Transverse colon (tissue), 4 donors: ENCODE measurements around the gene PLXDC2. TPM values are rescaled to one million over a fixed set of nuclear protein-coding genes. Genes with fewer than 3 reads are reported as not detected.

Source experiments
- DNase-seq: peaks from one replicate; pipeline ENCODE4 v3.0.0-alpha.2; 2019
- H3K27ac ChIP-seq, 4 donors: fragments of 200-600 bp; sonication (generic); 2 replicates each; pipeline ENCODE4 v1.5.1; 2016 to 2018; ENCODE audit warnings: inconsistent platforms in 4 of 4
- H3K27me3 ChIP-seq: fragments of 200-600 bp; sonication (generic); 2 replicates; pipeline ENCODE4 v1.5.1; 2017; ENCODE audit warnings: inconsistent platforms
- H3K36me3 ChIP-seq, 4 donors: fragments of 200-600 bp; sonication (generic); 2 replicates each; pipeline ENCODE4 v1.5.1; 2017 to 2019; ENCODE audit warnings: inconsistent platforms in 4 of 4
- H3K4me1 ChIP-seq, 4 donors: fragments of 200-600 bp; sonication (generic); 2 replicates each; pipeline ENCODE4 v1.5.1; 2017 to 2020; ENCODE audit warnings: inconsistent platforms in 4 of 4
- H3K4me3 ChIP-seq, 4 donors: fragments of 200-600 bp; sonication (generic); 1 replicate in 1 of 4; 2 replicates in 3 of 4; pipeline versions ENCODE4 v1.5.1 to v1.6.1; 2017 to 2019; ENCODE audit warnings: inconsistent platforms in 4 of 4
- H3K9me3 ChIP-seq, 2 donors: fragments of 200-600 bp; sonication (generic); 2 replicates each; pipeline ENCODE4 v1.5.1; 2017 to 2019; ENCODE audit warnings: inconsistent platforms in 2 of 2
- CTCF ChIP-seq, 5 experiments: fragments of 200-600 bp in 3 of 5; fragments of 450-650 bp in 2 of 5; sonication (generic) in 3 of 5; IDR thresholded peaks; 1 replicate in 2 of 5; 2 replicates in 3 of 5; pipeline ENCODE4 v1.5.1; 2016 to 2017; ENCODE audit warnings: antibody characterized with exemption in 5 of 5, inconsistent platforms in 3 of 5, mild to moderate bottlenecking in 2 of 5, moderate library complexity in 1 of 5
- EP300 ChIP-seq: sonication (generic); formaldehyde crosslinking; IDR thresholded peaks from one replicate; pipeline ENCODE4 v1.6.1; 2017; ENCODE audit warnings: antibody characterized with exemption, low read depth
- POLR2A ChIP-seq: fragments of 450-650 bp; IDR thresholded peaks from one replicate; pipeline ENCODE4 v1.6.1; 2016; ENCODE audit warnings: antibody characterized with exemption, mild to moderate bottlenecking, moderate library complexity
- POLR2AphosphoS5 ChIP-seq, 3 donors: sonication (generic); formaldehyde crosslinking; IDR thresholded peaks; one replicate each; pipeline ENCODE4 v1.6.1; 2016; ENCODE audit warnings: antibody characterized with exemption in 3 of 3
- WGBS, 2 donors: methylation state at CpG; one replicate each; pipeline ENCODE4 v1.1.5; 2018; ENCODE audit warnings: low coverage in 1 of 2; 5-methylcytosine and 5-hydroxymethylcytosine counted together
- in situ Hi-C, 4 donors: fragments of 200-750 bp; cut with MboI; loops; one replicate each; pipeline versions ENCODE4 v1.15.0 to v1.15.1; 2017; ENCODE audit warnings: low sequenced_read_pairs in 3 of 4, low pct_ligation_motif_present in 1 of 4, low pct_unique_long_range_greater_than_20kb in 1 of 4
- intact Hi-C: fragments of 100-400 bp; cut with DNase I; formaldehyde crosslinking; loops from one replicate; pipeline ENCODE4 v1.15.1; 2023; ENCODE audit warnings: low total_unique reads
- total RNA-seq, 4 donors: library from RNA; depleted of rRNA; stranded (reverse); fragments of >200 nt; gene quantifications; one replicate each; pipeline ENCODE4 v1.1.0, GENCODE V29; 2016

Gene PLXDC2
- total RNA-seq, 4 donors from 2014 or later = 12.0 to 32.2 (median 20.3) TPM

- Histone ChIP-seq H3K4me1 (no peaks in the 10 kb centered on the region), H3K9me3 (no peaks in the 10 kb centered on the region), H3K4me3 (no peak overlapping the region), H3K27ac (no peak overlapping the region), H3K27me3 (no peaks in the 10 kb centered on the region), H3K36me3 (no peaks in the 10 kb centered on the region)
- 88 to 92% methylated on average over 5 of the region's 5 CpGs for WGBS, 2 donors
- no peak for DNase-seq
- TF ChIP-seq POLR2AphosphoS5 (IDR thresholded peaks at IDR 0.05) (no peak), EP300 (no peak), CTCF (IDR thresholded peaks at IDR 0.05) (no peak), POLR2A (no peak)
- intact Hi-C loops = no loop called here
- in situ Hi-C loops = no loop called here
Observed at GRCh38 chr10:20114179-20114578, 297.9 kb downstream of the PLXDC2 start.

GRCh38 chr10:20115894-20116293 lies 299.7 kb downstream of the PLXDC2 start:
- DNase-seq = no peak
- H3K27me3 ChIP-seq = no peaks in the 10 kb centered on the region
- TF ChIP-seq POLR2A (no peak), CTCF (IDR thresholded peaks at IDR 0.05) (no peak)
- H3K4me3 ChIP-seq = no peak overlapping the region
- in situ Hi-C loops (no loop called here), intact Hi-C loops (no loop called here)
- H3K9me3 ChIP-seq = no peaks in the 10 kb centered on the region
- H3K36me3 ChIP-seq = no peaks in the 10 kb centered on the region
- WGBS, 2 donors = 91 to 98% methylated on average over 5 of the region's 5 CpGs
- no peak overlapping the region for H3K27ac ChIP-seq
- no peaks in the 10 kb centered on the region for H3K4me1 ChIP-seq

GRCh38 chr10:20117471-20117870 lies 301.2 kb downstream of the PLXDC2 start:
- WGBS, 2 donors = 84 to 100% methylated on average over 2 of the region's 2 CpGs
- Histone ChIP-seq H3K27me3 (no peaks in the 10 kb centered on the region), H3K27ac (no peak overlapping the region), H3K4me1 (no peaks in the 10 kb centered on the region), H3K4me3 (no peak overlapping the region), H3K36me3 (no peaks in the 10 kb centered on the region), H3K9me3 (no peaks in the 10 kb centered on the region)
- DNase-seq = no peak
- in situ Hi-C loops (no loop called here), intact Hi-C loops (no loop called here)
- no peak for TF ChIP-seq POLR2AphosphoS5 (IDR thresholded peaks at IDR 0.05)
- no peak for TF ChIP-seq CTCF (IDR thresholded peaks at IDR 0.05)
- no peak for TF ChIP-seq EP300
- no peak for TF ChIP-seq POLR2A

DNA sequence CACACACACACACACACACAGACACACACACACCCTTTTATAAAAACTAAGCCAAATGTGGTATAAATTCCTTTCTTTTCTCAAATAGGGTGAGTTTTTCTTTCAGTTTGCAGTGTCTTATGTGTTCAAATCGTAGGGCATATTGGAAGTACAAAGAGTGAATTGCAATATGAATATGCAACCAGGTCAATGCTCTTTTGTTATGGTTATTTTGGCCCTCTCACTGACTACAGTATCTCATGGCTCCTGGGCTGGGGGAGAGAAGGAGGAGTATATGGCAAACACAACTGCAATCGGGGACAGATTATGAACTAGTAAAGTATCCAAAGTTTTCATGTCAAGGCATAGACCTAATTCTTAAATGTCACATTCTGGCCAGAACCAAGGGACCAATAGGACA lies 301.9 kb downstream of the PLXDC2 start:
- H3K27me3 ChIP-seq = no peaks in the 10 kb centered on the region
- H3K27ac ChIP-seq = no peak overlapping the region
- no peak for TF ChIP-seq POLR2AphosphoS5 (IDR thresholded peaks at IDR 0.05)
- no peak for TF ChIP-seq EP300
- TF ChIP-seq POLR2A = no peak
- no peak for TF ChIP-seq CTCF (IDR thresholded peaks at IDR 0.05)
- H3K4me1 ChIP-seq = no peaks in the 10 kb centered on the region
- DNase-seq = no peak
- no peak overlapping the region for H3K4me3 ChIP-seq
- WGBS, 2 donors = 43 to 87% methylated on average over 2 of the region's 2 CpGs
- in situ Hi-C loops (no loop called here), intact Hi-C loops (no loop called here)
- no peaks in the 10 kb centered on the region for H3K36me3 ChIP-seq
- H3K9me3 ChIP-seq = no peaks in the 10 kb centered on the region
